HCT116 (cell line): ENCODE measurements around the gene KRTAP19-5. TPM values are rescaled to one million over a fixed set of nuclear protein-coding genes. Genes with fewer than 3 reads are reported as not detected.

Experiments used
- ATAC-seq: fragments of 200-7000 bp; cut with Tn5 transposase; 2 replicates; pipeline ENCODE4 v1.9.1; 2020; ENCODE audit warnings: mild to moderate bottlenecking, moderate library complexity
- BruUV-seq: library from RNA; stranded (reverse); fragments of 400-500 nt; replicated peaks from 2 replicates; lab custom pipeline; 2021; lab: Mats Ljungman, UMichigan
- CTCF ChIA-PET: fragments of 300-600 bp; sonication (Branson Sonifier 250); formaldehyde crosslinking; loops from one replicate; lab custom pipeline; 2021; ENCODE audit warnings: antibody characterized with exemption; lab: Charles Lee
- POLR2A ChIA-PET: fragments of 300-600, 350-600 bp; sonication (Branson Sonifier 250); formaldehyde crosslinking; loops from one replicate; lab custom pipeline; 2021; ENCODE audit warnings: antibody characterized with exemption; lab: Charles Lee
- RAD21 ChIA-PET, 2 experiments: fragments of 300-600 bp; sonication (Branson Sonifier 250); formaldehyde crosslinking; loops; one replicate each; lab custom pipeline; 2023; ENCODE audit warnings: low total read pairs in 2 of 2; ENCODE audit not compliant: uncharacterized antibody in 2 of 2, unreplicated experiment in 2 of 2, low non-redundant PET in 1 of 2; lab: Charles Lee
- DNase-seq: peaks from one replicate; pipeline ENCODE4 v3.0.0-alpha.2; 2010; ENCODE audit warnings: low read depth, low spot score
- H2AFZ ChIP-seq: fragments of 200-600 bp; shearing (Covaris generic), sonication (generic); 2 replicates; pipeline ENCODE4 v1.6.1; 2017; ENCODE audit warnings: low read depth, mixed run types, mixed read lengths, antibody characterized with exemption, low read length; ENCODE audit not compliant: poor library complexity, severe bottlenecking
- H3K27ac ChIP-seq: 2 replicates; pipeline ENCODE4 v1.5.1; 2012; ENCODE audit warnings: low read depth, low read length
- H3K27me3 ChIP-seq: fragments of 200-600 bp; sonication (generic); 2 replicates; pipeline ENCODE4 v1.6.1; 2016; ENCODE audit warnings: mixed run types, low read length, mixed read lengths; ENCODE audit not compliant: insufficient read depth
- H3K36me3 ChIP-seq, 2 experiments: fragments of 200-500 bp in 1 of 2; fragments of 200-600 bp in 1 of 2; sonication (Bioruptor generic) in 1 of 2; sonication (generic) in 1 of 2; 2 replicates each; pipeline versions ENCODE4 v1.5.1 to v1.6.1; 2014 to 2016; ENCODE audit warnings: low read length in 2 of 2, inconsistent platforms in 1 of 2, mixed read lengths in 1 of 2, mixed run types in 1 of 2; ENCODE audit not compliant: insufficient read depth in 2 of 2, control insufficient read depth in 1 of 2
- H3K4me1 ChIP-seq, 2 experiments: fragments of 200-600 bp in 1 of 2; sonication (generic) in 1 of 2; 2 replicates each; pipeline versions ENCODE4 v1.5.1 to v1.6.1; 2012 to 2017; ENCODE audit warnings: low read length in 2 of 2, inconsistent platforms in 1 of 2, mild to moderate bottlenecking in 1 of 2, mixed read lengths in 1 of 2, mixed run types in 1 of 2, moderate library complexity in 1 of 2; ENCODE audit not compliant: insufficient read depth in 2 of 2, control insufficient read depth in 1 of 2
- H3K4me2 ChIP-seq: fragments of 200-600 bp; sonication (generic); 2 replicates; pipeline ENCODE4 v1.6.1; 2017; ENCODE audit warnings: mixed run types, low read length, mixed read lengths
- H3K4me3 ChIP-seq, 2 experiments: fragments of 200-600 bp in 1 of 2; sonication (generic) in 1 of 2; replicated peaks in 1 of 2; 2 replicates each; pipeline ENCODE4 v1.5.1; 2011 to 2016; ENCODE audit warnings: low read length in 2 of 2, control low read depth in 1 of 2, low read depth in 1 of 2, mild to moderate bottlenecking in 1 of 2, mixed read lengths in 1 of 2, mixed run types in 1 of 2
- H3K79me2 ChIP-seq: fragments of 200-600 bp; sonication (generic); 2 replicates; pipeline ENCODE4 v1.6.1; 2017; ENCODE audit warnings: mild to moderate bottlenecking, mixed run types, low read length, moderate library complexity, mixed read lengths; ENCODE audit not compliant: insufficient read depth
- H3K9ac ChIP-seq: fragments of 200-600 bp; sonication (generic); 2 replicates; pipeline ENCODE4 v1.6.1; 2016; ENCODE audit warnings: low read length, mixed read lengths
- H3K9me2 ChIP-seq: fragments of 200-600 bp; sonication (generic), shearing (Covaris generic); 2 replicates; pipeline ENCODE4 v1.6.1; 2017; ENCODE audit warnings: mixed run types, mild to moderate bottlenecking, moderate library complexity; ENCODE audit not compliant: insufficient read depth
- H3K9me3 ChIP-seq, 2 experiments: fragments of 200-500 bp in 1 of 2; fragments of 200-600 bp in 1 of 2; sonication (Bioruptor generic) in 1 of 2; sonication (generic) in 1 of 2; 2 replicates each; pipeline ENCODE4 v1.6.1; 2014 to 2017; ENCODE audit warnings: low read length in 2 of 2, mixed read lengths in 2 of 2, inconsistent platforms in 1 of 2, low read depth in 1 of 2, mild to moderate bottlenecking in 1 of 2, mixed run types in 1 of 2, moderate library complexity in 1 of 2; ENCODE audit not compliant: control insufficient read depth in 1 of 2, insufficient read depth in 1 of 2
- H4K20me1 ChIP-seq: fragments of 200-600 bp; sonication (generic), shearing (Covaris generic); 2 replicates; pipeline ENCODE4 v1.6.1; 2017; ENCODE audit warnings: mixed run types, mild to moderate bottlenecking, moderate library complexity; ENCODE audit not compliant: insufficient read depth
- CBX3 ChIP-seq: IDR thresholded peaks from 2 replicates; pipeline ENCODE4 v1.6.1; 2012; ENCODE audit warnings: low read depth
- CTCF ChIP-seq, 3 experiments: fragments of 200-600 bp in 1 of 3; sonication (generic) in 1 of 3; IDR thresholded peaks in 2 of 3; conservative IDR thresholded peaks in 1 of 3; 2 replicates each; pipeline ENCODE4 v1.5.1; 2012 to 2017; ENCODE audit warnings: low read depth in 2 of 3, low read length in 2 of 3, antibody characterized with exemption in 1 of 3, borderline replicate concordance in 1 of 3, control low read depth in 1 of 3, mild to moderate bottlenecking in 1 of 3, mixed read lengths in 1 of 3, mixed run types in 1 of 3, moderate library complexity in 1 of 3; ENCODE audit not compliant: insufficient read depth in 1 of 3
- EZH2 ChIP-seq: fragments of 200-600 bp; sonication (generic); IDR thresholded peaks from 2 replicates; pipeline ENCODE4 v1.6.1; 2017; ENCODE audit warnings: antibody characterized with exemption, mixed run types
- RAD21 ChIP-seq: IDR thresholded peaks from 2 replicates; pipeline ENCODE4 v1.6.1; 2012; ENCODE audit warnings: low read depth, mild to moderate bottlenecking
- SIN3A ChIP-seq: IDR thresholded peaks from 2 replicates; pipeline ENCODE4 v1.6.1; 2012; ENCODE audit warnings: low read depth
- ZNF274 ChIP-seq: fragments of 200-500 bp; sonication (Bioruptor generic); IDR thresholded peaks from 2 replicates; pipeline ENCODE4 v1.6.1; 2014; ENCODE audit warnings: mild to moderate bottlenecking, low read depth, low read length, inconsistent platforms
- intact Hi-C: fragments of 100-400 bp; cut with micrococcal nuclease; formaldehyde crosslinking; loops from 2 replicates; pipeline ENCODE4 v1.10.0; 2022
- total RNA-seq: library from RNA; stranded (reverse); gene quantifications from one replicate; pipeline ENCODE4 v1.2.1, GENCODE V29; 2021; ENCODE audit not compliant: unreplicated experiment

The KRTAP19-5 gene
- total RNA-seq, 1 experiment from 2014 or later: not detected

GRCh38 chr21:30463713-30464112 is 38.2 kb downstream of the KRTAP19-5 start:
- Histone ChIP-seq H3K27ac (no peak overlapping the region), H3K9me2 (no peaks in the 10 kb centered on the region), H3K4me2 (no peak overlapping the region), H3K36me3 (no peaks in the 10 kb centered on the region), H3K27me3 (no peaks in the 10 kb centered on the region), H3K9ac (no peak overlapping the region), H3K4me3 (no peak overlapping the region), H3K9me3 (peaks cover 13 to 18% of the 10 kb centered on the region in 2 experiments; a peak in 3 of 4 replicates), H4K20me1 (no peaks in the 10 kb centered on the region), H3K4me1 (no peaks in the 10 kb centered on the region), H2AFZ (no peak overlapping the region), H3K79me2 (no peaks in the 10 kb centered on the region)
- ChIA-PET RAD21 (no interaction called here), POLR2A (no interaction called here), CTCF (no interaction called here)
- TF ChIP-seq SIN3A: no peak
- no peak for TF ChIP-seq EZH2
- no peak for TF ChIP-seq RAD21
- peak in 2 of 3 experiments; percentile 42 to 45; a peak in 4 of 6 replicates for TF ChIP-seq CTCF (IDR thresholded peaks at IDR 0.05 in 2 of 3, conservative IDR thresholded peaks at IDR 0.05 in 1 of 3; ENCODE audit: borderline replicate concordance in 1 of 3, insufficient read depth in 1 of 3, low read depth in 2 of 3, low read length in 2 of 3)
- no peak for TF ChIP-seq ZNF274
- TF ChIP-seq CBX3: no peak
- ATAC-seq (no peak), DNase-seq (no peak)
- BruUV-seq: no TSS peak
- intact Hi-C loops: no loop called here

Other genes starting within 250 kb of the KRTAP19-5 start
- not detected for gene KRTAP24-1, start 219.2 kb downstream of the KRTAP19-5 start, total RNA-seq
- not detected for gene KRTAP25-1, start 212.6 kb downstream of the KRTAP19-5 start, total RNA-seq
- gene KRTAP26-1, start 181.8 kb downstream of the KRTAP19-5 start, total RNA-seq: not detected
- gene KRTAP27-1, start 164.4 kb downstream of the KRTAP19-5 start, total RNA-seq: not detected
- gene KRTAP23-1, start 153.5 kb downstream of the KRTAP19-5 start, total RNA-seq: not detected
- gene KRTAP13-2, start 129.9 kb downstream of the KRTAP19-5 start, total RNA-seq: not detected
- not detected for gene KRTAP13-1, start 106.1 kb downstream of the KRTAP19-5 start, total RNA-seq
- not detected for gene KRTAP13-3, start 76.2 kb downstream of the KRTAP19-5 start, total RNA-seq
- gene KRTAP13-4, start 71.9 kb downstream of the KRTAP19-5 start, total RNA-seq: not detected
- gene KRTAP15-1, start 61.9 kb downstream of the KRTAP19-5 start, total RNA-seq: not detected
- not detected for gene KRTAP19-1, start 21.8 kb downstream of the KRTAP19-5 start, total RNA-seq
- gene KRTAP19-2, start 14.7 kb downstream of the KRTAP19-5 start, total RNA-seq: not detected
- not detected for gene KRTAP19-3, start 10.1 kb downstream of the KRTAP19-5 start, total RNA-seq
- not detected for gene KRTAP19-4, start 5.0 kb downstream of the KRTAP19-5 start, total RNA-seq
- not detected for gene KRTAP19-6, start 39.7 kb upstream of the KRTAP19-5 start, total RNA-seq
- gene KRTAP19-7, start 59.2 kb upstream of the KRTAP19-5 start, total RNA-seq: not detected
- gene KRTAP22-2, start 88.3 kb upstream of the KRTAP19-5 start, total RNA-seq: not detected
- gene KRTAP6-3, start 90.3 kb upstream of the KRTAP19-5 start, total RNA-seq: not detected
- gene KRTAP6-2, start 96.8 kb upstream of the KRTAP19-5 start, total RNA-seq: not detected
- not detected for gene KRTAP22-1, start 98.9 kb upstream of the KRTAP19-5 start, total RNA-seq
- gene KRTAP6-1, start 111.8 kb upstream of the KRTAP19-5 start, total RNA-seq: not detected
- gene KRTAP20-1, start 114.3 kb upstream of the KRTAP19-5 start, total RNA-seq: not detected
- gene KRTAP20-4, start 118.5 kb upstream of the KRTAP19-5 start, total RNA-seq: not detected
- not detected for gene KRTAP20-2, start 133.1 kb upstream of the KRTAP19-5 start, total RNA-seq
- gene KRTAP20-3, start 140.7 kb upstream of the KRTAP19-5 start, total RNA-seq: not detected
- gene KRTAP21-3, start 216.6 kb upstream of the KRTAP19-5 start, total RNA-seq: not detected
- gene KRTAP21-2, start 245.1 kb upstream of the KRTAP19-5 start, total RNA-seq: not detected